OCI-LY3 (cell line): Measurements from ENCODE around the gene ANKRD33B.
"Not testable (repeated sequence)": the region's sequence is repeated elsewhere in the genome, so short reads cannot be mapped to it uniquely, and the experiment has no call there.

ENCODE experiments used
- H2AFZ ChIP-seq: fragments of 200-600, 300-600 bp; shearing (Covaris generic); 2 replicates; pipeline ENCODE4 v1.6.0; 2014; ENCODE audit warnings: antibody characterized with exemption, low read depth, low read length
- H3K27ac ChIP-seq: fragments of 200-600, 300-600 bp; sonication (generic); 2 replicates; pipeline ENCODE4 v1.5.1; 2014; ENCODE audit warnings: mild to moderate bottlenecking, low read length, moderate library complexity, mixed read lengths
- H3K27me3 ChIP-seq: fragments of 200-600, 300-600 bp; sonication (generic); 2 replicates; pipeline ENCODE4 v1.6.1; 2014; ENCODE audit warnings: low read depth, low read length, mixed read lengths
- H3K36me3 ChIP-seq: fragments of 200-600, 300-600 bp; sonication (generic); replicated peaks from 2 replicates; pipeline ENCODE3; 2014; ENCODE audit warnings: low read depth, low read length, mixed read lengths
- H3K4me1 ChIP-seq: fragments of 300-600, 200-600 bp; sonication (generic); 2 replicates; pipeline ENCODE4 v1.6.1; 2014; ENCODE audit warnings: low read length, mixed read lengths
- H3K4me2 ChIP-seq: fragments of 200-600, 300-600 bp; sonication (generic); 2 replicates; pipeline ENCODE4 v1.6.1; 2014; ENCODE audit warnings: low read length, mixed read lengths
- H3K4me3 ChIP-seq: fragments of 300-600, 200-600 bp; sonication (generic); 2 replicates; pipeline ENCODE4 v1.5.1; 2014; ENCODE audit warnings: antibody characterized with exemption, mild to moderate bottlenecking, low read length, moderate library complexity
- H3K79me2 ChIP-seq: fragments of 300-600, 200-600 bp; shearing (Covaris generic); 2 replicates; pipeline ENCODE4 v1.6.1; 2014; ENCODE audit warnings: mild to moderate bottlenecking, low read length, mixed read lengths
- H3K9ac ChIP-seq: fragments of 300-600, 200-600 bp; shearing (Covaris generic); 2 replicates; pipeline ENCODE4 v1.6.0; 2014; ENCODE audit warnings: mild to moderate bottlenecking, low read length, moderate library complexity
- H3K9me3 ChIP-seq: fragments of 200-600, 300-600 bp; shearing (Covaris generic); 2 replicates; pipeline ENCODE4 v1.6.1; 2014; ENCODE audit warnings: low read length, mixed read lengths; ENCODE audit not compliant: insufficient read depth
- H4K20me1 ChIP-seq: fragments of 200-600, 300-600 bp; sonication (generic); 2 replicates; pipeline ENCODE4 v1.6.1; 2016; ENCODE audit warnings: low read length, mixed read lengths; ENCODE audit not compliant: insufficient read depth
- EZH2phosphoT487 ChIP-seq: fragments of 200-600 bp; shearing (Covaris generic); IDR thresholded peaks from 2 replicates; pipeline ENCODE4 v1.6.1; 2018; ENCODE audit warnings: antibody characterized with exemption, mixed run types, low read depth
- TF ChIP-seq, protein P1 (sequence below): fragments of 200-600, 300-600 bp; sonication (generic); IDR thresholded peaks from 2 replicates; pipeline ENCODE4 v1.5.1; 2014; ENCODE audit warnings: antibody characterized with exemption, low read length, low read depth

ANKRD33B gene

DNA sequence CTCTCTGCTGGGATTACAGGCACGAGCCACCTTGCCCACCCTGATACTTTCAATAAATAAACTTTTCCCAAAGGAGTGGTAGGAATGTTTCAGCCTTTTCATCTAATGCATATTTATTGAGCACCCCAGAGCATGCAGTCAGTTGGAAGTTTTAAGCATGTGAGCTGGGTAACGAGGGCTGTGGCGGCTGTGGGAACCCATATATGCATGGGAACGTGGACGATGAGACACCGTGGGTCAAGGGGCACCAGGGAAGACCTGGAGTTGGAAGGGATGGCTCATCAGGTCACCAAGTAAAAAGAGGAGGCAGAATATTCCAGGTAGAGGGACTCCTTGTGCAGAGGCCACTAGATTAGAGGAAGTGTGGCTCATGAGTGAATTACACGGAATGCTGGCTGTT lies 64.7 kb downstream of the ANKRD33B start:
- H3K4me1 ChIP-seq: peaks cover 92% of the 10 kb centered on the region
- H3K9me3 ChIP-seq: no peaks in the 10 kb centered on the region
- no peak overlapping the region for H3K9ac ChIP-seq
- TF ChIP-seq, protein P1, sequence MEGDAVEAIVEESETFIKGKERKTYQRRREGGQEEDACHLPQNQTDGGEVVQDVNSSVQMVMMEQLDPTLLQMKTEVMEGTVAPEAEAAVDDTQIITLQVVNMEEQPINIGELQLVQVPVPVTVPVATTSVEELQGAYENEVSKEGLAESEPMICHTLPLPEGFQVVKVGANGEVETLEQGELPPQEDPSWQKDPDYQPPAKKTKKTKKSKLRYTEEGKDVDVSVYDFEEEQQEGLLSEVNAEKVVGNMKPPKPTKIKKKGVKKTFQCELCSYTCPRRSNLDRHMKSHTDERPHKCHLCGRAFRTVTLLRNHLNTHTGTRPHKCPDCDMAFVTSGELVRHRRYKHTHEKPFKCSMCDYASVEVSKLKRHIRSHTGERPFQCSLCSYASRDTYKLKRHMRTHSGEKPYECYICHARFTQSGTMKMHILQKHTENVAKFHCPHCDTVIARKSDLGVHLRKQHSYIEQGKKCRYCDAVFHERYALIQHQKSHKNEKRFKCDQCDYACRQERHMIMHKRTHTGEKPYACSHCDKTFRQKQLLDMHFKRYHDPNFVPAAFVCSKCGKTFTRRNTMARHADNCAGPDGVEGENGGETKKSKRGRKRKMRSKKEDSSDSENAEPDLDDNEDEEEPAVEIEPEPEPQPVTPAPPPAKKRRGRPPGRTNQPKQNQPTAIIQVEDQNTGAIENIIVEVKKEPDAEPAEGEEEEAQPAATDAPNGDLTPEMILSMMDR: no peak
- TF ChIP-seq EZH2phosphoT487: no peak
- H4K20me1 ChIP-seq: no peaks in the 10 kb centered on the region
- peaks cover 86% of the 10 kb centered on the region for H3K79me2 ChIP-seq
- H3K27me3 ChIP-seq: no peaks in the 10 kb centered on the region
- H3K27ac ChIP-seq: no peak overlapping the region; the same call in 1 of the 2 replicates
- peaks cover 15% of the 10 kb centered on the region for H3K36me3 ChIP-seq
- no peak overlapping the region for H3K4me2 ChIP-seq
- H2AFZ ChIP-seq: no peak overlapping the region
- H3K4me3 ChIP-seq: no peak overlapping the region

DNA sequence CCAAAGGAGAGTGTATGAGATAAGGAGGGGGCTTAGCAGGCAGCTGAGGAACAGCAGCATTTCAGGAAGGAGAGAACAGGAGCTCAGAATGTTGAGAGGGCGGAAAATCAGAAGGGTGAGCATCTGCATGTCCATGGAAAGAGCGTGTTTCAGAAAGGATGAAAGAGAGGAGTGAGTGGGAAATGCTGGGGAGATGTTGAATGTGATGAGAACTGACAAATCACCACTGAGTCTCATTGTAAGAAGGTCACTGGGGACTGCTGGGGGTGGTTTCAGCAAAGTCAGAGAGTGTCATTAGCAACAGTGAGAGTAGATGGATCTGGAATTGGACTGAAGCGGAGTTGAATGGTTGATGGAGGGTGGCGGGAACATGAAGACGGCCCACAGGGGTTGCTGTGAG lies 65.8 kb downstream of the ANKRD33B start:
- Histone ChIP-seq H2AFZ (no peak overlapping the region), H3K4me2 (no peak overlapping the region), H3K9me3 (no peaks in the 10 kb centered on the region), H4K20me1 (no peaks in the 10 kb centered on the region), H3K79me2 (peaks cover 84% of the 10 kb centered on the region), H3K36me3 (peaks cover 21% of the 10 kb centered on the region), H3K27me3 (no peaks in the 10 kb centered on the region), H3K9ac (no peak overlapping the region), H3K4me1 (peaks cover 92% of the 10 kb centered on the region), H3K4me3 (no peak overlapping the region), H3K27ac (no peak overlapping the region)
- TF ChIP-seq, protein P1: no peak

DNA sequence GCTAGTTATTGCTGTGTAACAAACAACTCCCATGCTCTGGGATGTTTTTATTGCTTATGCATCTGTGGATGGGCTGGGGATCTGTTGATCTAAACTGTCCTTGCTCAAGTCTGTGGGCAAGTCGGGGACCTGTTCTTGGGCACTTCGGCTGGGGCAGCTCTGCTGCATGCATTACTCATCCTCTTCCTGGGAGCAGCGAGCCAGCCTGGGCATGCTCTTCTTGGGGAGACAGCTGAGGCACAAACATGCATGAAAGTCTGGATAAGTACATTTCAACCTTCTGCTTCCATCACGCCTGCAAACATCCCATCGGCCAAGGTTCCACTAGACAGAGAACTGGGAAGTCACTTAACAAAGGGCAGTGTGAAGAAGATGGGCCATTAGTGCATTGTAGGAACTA lies 66.3 kb downstream of the ANKRD33B start:
- Histone ChIP-seq H3K36me3 (peaks cover 21% of the 10 kb centered on the region), H2AFZ (no peak overlapping the region), H3K27ac (peak overlapping the region; percentile 99), H3K79me2 (peaks cover 79% of the 10 kb centered on the region), H3K4me1 (peaks cover 92% of the 10 kb centered on the region), H3K4me2 (peak overlapping the region; percentile 54), H4K20me1 (no peaks in the 10 kb centered on the region), H3K9ac (peak overlapping the region; percentile 40; the same call in 1 of the 2 replicates), H3K9me3 (no peaks in the 10 kb centered on the region), H3K27me3 (no peaks in the 10 kb centered on the region), H3K4me3 (no peak overlapping the region)
- TF ChIP-seq, protein P1: no peak
- TF ChIP-seq EZH2phosphoT487: no peak

DNA sequence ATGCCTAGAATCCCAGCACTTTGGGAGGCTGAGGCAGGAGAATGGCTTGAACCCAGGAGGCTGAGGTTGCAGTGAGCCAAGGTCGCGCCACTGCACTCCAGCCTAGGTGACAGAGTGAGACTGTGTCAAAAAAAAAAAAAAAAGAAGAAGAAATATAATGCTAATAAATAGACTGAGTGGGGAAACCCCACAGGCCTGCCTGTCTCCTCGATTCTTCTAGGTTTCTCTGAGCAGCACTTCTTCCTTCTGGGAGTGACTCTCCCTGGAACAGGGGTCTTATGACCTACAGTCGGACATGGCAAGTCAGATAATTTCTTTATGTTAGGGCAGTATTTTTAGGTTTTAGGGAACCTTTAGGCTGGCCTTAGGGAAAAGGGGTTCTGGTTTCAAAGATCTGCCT lies 66.9 kb downstream of the ANKRD33B start:
- Histone ChIP-seq H3K4me2 (peak overlapping the region; percentile 88), H3K9ac (peak overlapping the region; percentile 86)

More for the DNA sequence above, 66.9 kb downstream of the ANKRD33B start:
- not testable (repeated sequence) for H3K27me3 ChIP-seq, H2AFZ ChIP-seq, H3K9me3 ChIP-seq, H4K20me1 ChIP-seq
- peaks cover 76% of the 10 kb centered on the region for H3K79me2 ChIP-seq
- H3K36me3 ChIP-seq: peaks cover 21% of the 10 kb centered on the region
- H3K4me1 ChIP-seq: peaks cover 90% of the 10 kb centered on the region
- H3K4me3 ChIP-seq: peak overlapping the region; percentile 71
- peak overlapping the region; percentile 99 for H3K27ac ChIP-seq
